SIG-M5 treated with dmso at 0.1 percent for 504 hours (cell line): ENCODE data around the gene KLHL25.
"Not testable (repeated sequence)": the region's sequence is repeated elsewhere in the genome, so short reads cannot be mapped to it uniquely, and the experiment has no call there.

Source experiments
- DNase-seq: peaks from one replicate; lab custom pipeline; 2025; ENCODE audit not compliant: unreplicated experiment; lab: John Stamatoyannopoulos, UW

KLHL25 gene

GRCh38 chr15:85794598-85795336, at the start of gene KLHL25:
TSS of gene KLHL25 (minus strand) at chr15:85794925. CDS start at chr15:85769810, 25,115 bp downstream.
- peak; percentile 92 for DNase-seq

GRCh38 chr15:85840802-85841152, 46.1 kb upstream of the KLHL25 start:
- DNase-seq, result no peak

GRCh38 chr15:85840079-85840801, 45.5 kb upstream of the KLHL25 start:
- peak; percentile 49 for DNase-seq

- DNase-seq, result no peak
Observed at GRCh38 chr15:85839643-85840042, 44.9 kb upstream of the KLHL25 start.

- DNase-seq, result no peak
Observed at GRCh38 chr15:85838655-85839054, 43.9 kb upstream of the KLHL25 start.

- DNase-seq, result no peak
Observed at GRCh38 chr15:85837881-85838280, 43.2 kb upstream of the KLHL25 start.

GRCh38 chr15:85837011-85837433, 42.3 kb upstream of the KLHL25 start:
- DNase-seq, result peak; percentile 36

GRCh38 chr15:85834651-85835050, 39.9 kb upstream of the KLHL25 start:
- DNase-seq, result no peak

GRCh38 chr15:85832394-85832793, 37.7 kb upstream of the KLHL25 start:
- DNase-seq, result peak; percentile 65

- no peak for DNase-seq
Observed at GRCh38 chr15:85831415-85832113, 36.8 kb upstream of the KLHL25 start.

GRCh38 chr15:85829754-85830153, 35.0 kb upstream of the KLHL25 start:
- DNase-seq, result not testable (repeated sequence)

GRCh38 chr15:85828874-85829273, 34.1 kb upstream of the KLHL25 start:
- no peak for DNase-seq

GRCh38 chr15:85828126-85828525, 33.4 kb upstream of the KLHL25 start:
- DNase-seq, result no peak

GRCh38 chr15:85826756-85827515, 32.2 kb upstream of the KLHL25 start:
- no peak for DNase-seq

GRCh38 chr15:85825719-85826118, 31.0 kb upstream of the KLHL25 start:
- DNase-seq, result peak; percentile 29

- no peak for DNase-seq
Observed at GRCh38 chr15:85825118-85825517, 30.4 kb upstream of the KLHL25 start.

- DNase-seq, result no peak
Observed at GRCh38 chr15:85821545-85821944, 26.8 kb upstream of the KLHL25 start.

GRCh38 chr15:85819938-85820337, 25.2 kb upstream of the KLHL25 start:
- no peak for DNase-seq

- DNase-seq, result no peak
Observed at GRCh38 chr15:85813234-85813633, 18.5 kb upstream of the KLHL25 start.

- no peak for DNase-seq
Observed at GRCh38 chr15:85810075-85810474, 15.3 kb upstream of the KLHL25 start.

GRCh38 chr15:85805420-85805819, 10.7 kb upstream of the KLHL25 start:
- DNase-seq, result no peak
